Fibroblast of pulmonary artery (primary cell): ENCODE results near the gene CBX4.
A peak's percentile ranks its signal among the peaks of the same experiment; 100 is the strongest.

Experiments used
- DNase-seq: peaks from one replicate; pipeline ENCODE4 v3.0.0-alpha.2; 2010; ENCODE audit warnings: low read depth
- H3K4me3 ChIP-seq: replicated peaks from 2 replicates; pipeline ENCODE4 v1.5.1; 2011; ENCODE audit warnings: low read depth, mild to moderate bottlenecking, control low read depth, low read length, moderate library complexity
- CTCF ChIP-seq: IDR thresholded peaks from 2 replicates; pipeline ENCODE4 v1.5.1; 2011; ENCODE audit warnings: mild to moderate bottlenecking, control low read depth, low read length, inconsistent platforms; ENCODE audit errors: missing control alignments

The CBX4 gene

GRCh38 chr17:79841369-79842135, 2.3 kb upstream of the CBX4 start:
- DNase-seq, result no peak
- no peak for TF ChIP-seq CTCF
- no peak overlapping the region for H3K4me3 ChIP-seq

- no peak for DNase-seq
Measured at GRCh38 chr17:79840989-79841286, 1.7 kb upstream of the CBX4 start.

GRCh38 chr17:79840269-79840988, 1.2 kb upstream of the CBX4 start:
- TF ChIP-seq CTCF, result no peak
- H3K4me3 ChIP-seq, result no peak overlapping the region
- peak; percentile 64 for DNase-seq

More at GRCh38 chr17:79840989-79841286, 1.7 kb upstream of the CBX4 start:
- H3K4me3 ChIP-seq, result no peak overlapping the region
- no peak for TF ChIP-seq CTCF

- peak; percentile 69 for DNase-seq
- H3K4me3 ChIP-seq, result peak overlapping the region; percentile 88
- no peak for TF ChIP-seq CTCF
Measured at GRCh38 chr17:79838522-79839274, 542 bp downstream of the CBX4 start.

- peak overlapping the region; percentile 88 for H3K4me3 ChIP-seq
- no peak for DNase-seq
- TF ChIP-seq CTCF, result no peak
Measured at GRCh38 chr17:79837888-79838521, 1.2 kb downstream of the CBX4 start.

- H3K4me3 ChIP-seq, result peak overlapping the region; percentile 88
- peak; percentile 86 for DNase-seq
- peak; percentile 25 for TF ChIP-seq CTCF
Measured at GRCh38 chr17:79836972-79837887, 2.0 kb downstream of the CBX4 start.
